CD4-positive, alpha-beta T cell (primary cell): ENCODE results near the gene PRKCA. TPM values are rescaled to one million over a fixed set of nuclear protein-coding genes. Genes with fewer than 3 reads are reported as not detected.

ENCODE experiments used
- ATAC-seq: fragments of 200-7000 bp; cut with Tn5 transposase; one replicate; pipeline ENCODE4 v1.10.0; 2022; ENCODE audit warnings: mild to moderate bottlenecking; ENCODE audit not compliant: poor library complexity
- CTCF ChIA-PET: fragments of 350-600 bp; sonication (Branson Sonifier 250); formaldehyde crosslinking; loops from one replicate; lab custom pipeline; 2021; ENCODE audit warnings: antibody characterized with exemption, inconsistent platforms; lab: Charles Lee
- POLR2A ChIA-PET: fragments of 350-600 bp; sonication (Branson Sonifier 250); formaldehyde crosslinking; loops from one replicate; lab custom pipeline; 2021; ENCODE audit warnings: antibody characterized with exemption, inconsistent platforms; lab: Charles Lee
- DNase-seq, 14 experiments: peaks; one replicate each; pipeline ENCODE4 v3.0.0-alpha.2; 2013 to 2020; ENCODE audit warnings: mixed read lengths in 2 of 14
- H3K27ac ChIP-seq, 2 donors: one replicate each; pipeline versions ENCODE4 v1.5.1 to v1.7.0; 2013; ENCODE audit warnings: low read length in 2 of 2, low read depth in 1 of 2, mild to moderate bottlenecking in 1 of 2
- H3K27me3 ChIP-seq, 2 experiments: 1 replicate in 1 of 2; 2 replicates in 1 of 2; pipeline versions ENCODE4 v1.6.1 to v1.7.0; 2013; ENCODE audit warnings: low read length in 2 of 2, control low read depth in 1 of 2, mild to moderate bottlenecking in 1 of 2, moderate library complexity in 1 of 2; ENCODE audit not compliant: insufficient read depth in 2 of 2, control insufficient read depth in 1 of 2
- H3K36me3 ChIP-seq: one replicate; pipeline ENCODE4 v1.6.1; 2013; ENCODE audit warnings: low read length, control low read depth; ENCODE audit not compliant: insufficient read depth
- H3K4me1 ChIP-seq: one replicate; pipeline ENCODE4 v1.6.1; 2013; ENCODE audit warnings: low read length, control low read depth; ENCODE audit not compliant: insufficient read depth
- H3K4me3 ChIP-seq: one replicate; pipeline ENCODE4 v1.5.1; 2013; ENCODE audit warnings: mild to moderate bottlenecking, low read length, moderate library complexity
- H3K9me3 ChIP-seq, 2 experiments: 1 replicate in 1 of 2; 2 replicates in 1 of 2; pipeline versions ENCODE4 v1.6.1 to v1.7.0; 2013; ENCODE audit warnings: low read length in 2 of 2, mild to moderate bottlenecking in 2 of 2, control low read depth in 1 of 2, moderate library complexity in 1 of 2; ENCODE audit not compliant: control insufficient read depth in 1 of 2, insufficient read depth in 1 of 2
- H3K27ac Mint-ChIP-seq: one replicate; pipeline ENCODE4 v1.8.0; 2020; ENCODE audit warnings: mixed read lengths
- H3K27me3 Mint-ChIP-seq: one replicate; pipeline ENCODE4 v1.8.0; 2021; ENCODE audit warnings: mixed read lengths
- H3K36me3 Mint-ChIP-seq: one replicate; pipeline ENCODE4 v1.8.0; 2021; ENCODE audit warnings: low read depth, mixed read lengths
- H3K4me1 Mint-ChIP-seq: one replicate; pipeline ENCODE4 v1.8.0; 2021; ENCODE audit warnings: low read depth, mixed read lengths
- H3K4me3 Mint-ChIP-seq: one replicate; pipeline ENCODE4 v1.8.0; 2020; ENCODE audit warnings: mild to moderate bottlenecking, mixed read lengths
- H3K9me3 Mint-ChIP-seq: one replicate; pipeline ENCODE4 v1.8.0; 2020; ENCODE audit warnings: mixed read lengths
- CTCF ChIP-seq: fragments of 200-600 bp; IDR thresholded peaks from one replicate; pipeline ENCODE4 v1.8.0; 2022; ENCODE audit warnings: antibody characterized with exemption, mild to moderate bottlenecking
- intact Hi-C, 2 experiments: fragments of 100-400 bp; cut with DNase I in 1 of 2; cut with micrococcal nuclease in 1 of 2; formaldehyde crosslinking; loops; one replicate each; pipeline versions ENCODE4 v1.15.1 to v1.9.0; 2023 to 2025; cut with DNase I, micrococcal nuclease
- total RNA-seq, 174 experiments: library from RNA in 2 of 174; stranded (reverse) in 2 of 174; gene quantifications; one replicate each; pipeline ENCODE4 v1.2.3 and lab custom pipeline; 2021 to 2026

PRKCA gene
- total RNA-seq, 2 experiments from 2014 or later, result 84.8 to 88.6 TPM

- H3K36me3 Mint-ChIP-seq, result peaks cover 19% of the 10 kb centered on the region
- H3K4me1 Mint-ChIP-seq, result peaks cover 20% of the 10 kb centered on the region
- no peaks in the 10 kb centered on the region for H3K9me3 Mint-ChIP-seq
- no peaks in the 10 kb centered on the region for H3K27me3 Mint-ChIP-seq
- Histone ChIP-seq H3K4me3 (no peak overlapping the region), H3K9me3 (peaks cover 0 to 6% of the 10 kb centered on the region in 2 experiments), H3K27ac (no peak overlapping the region), H3K36me3 (peaks cover 12% of the 10 kb centered on the region), H3K27me3 (no peaks in the 10 kb centered on the region), H3K4me1 (peaks cover 10% of the 10 kb centered on the region)
- no peak for ATAC-seq
- H3K27ac Mint-ChIP-seq, result no peak overlapping the region
- TF ChIP-seq CTCF, result no peak
- H3K4me3 Mint-ChIP-seq, result no peak overlapping the region
- intact Hi-C loops, result no loop called here
- ChIA-PET POLR2A (interaction anchor here (0.5 kb wide), 1 partner anchor 109 kb away, joined by 3 read pairs; no protein-coding TSS in a partner anchor), CTCF (no interaction called here)
- DNase-seq, result no peak
Observed at GRCh38 chr17:66574123-66574522, 271.7 kb downstream of the PRKCA start.

DNA sequence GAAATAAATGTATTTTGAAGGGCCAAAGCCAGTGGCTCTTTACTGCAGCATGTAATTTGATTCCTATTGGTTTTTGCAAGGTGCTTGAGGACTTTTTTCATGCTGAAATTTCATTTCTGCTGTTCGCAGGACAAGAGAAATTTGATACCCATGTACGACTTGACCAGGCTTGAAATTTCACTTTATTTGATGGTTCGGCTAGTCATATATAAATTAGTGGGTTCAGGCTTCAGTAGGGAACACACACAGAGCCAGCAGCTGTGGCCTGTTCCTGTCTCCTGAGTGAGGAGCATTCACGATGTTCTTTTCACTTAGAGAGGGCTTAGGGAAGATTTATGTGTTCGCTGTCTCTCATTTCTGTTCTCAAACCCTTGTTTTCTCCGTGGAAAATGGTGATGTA lies 274.1 kb downstream of the PRKCA start:
- Mint-ChIP-seq H3K27me3 (no peaks in the 10 kb centered on the region), H3K36me3 (peaks cover 22% of the 10 kb centered on the region), H3K27ac (peak overlapping the region; percentile 3), H3K4me1 (peaks cover 38% of the 10 kb centered on the region), H3K4me3 (no peak overlapping the region), H3K9me3 (no peaks in the 10 kb centered on the region)
- DNase-seq, result no peak
- ChIA-PET CTCF (no interaction called here), POLR2A (no interaction called here)
- Histone ChIP-seq H3K4me1 (peaks cover 13% of the 10 kb centered on the region), H3K27me3 (no peaks in the 10 kb centered on the region), H3K36me3 (peaks cover 9% of the 10 kb centered on the region), H3K9me3 (peaks cover 0 to 10% of the 10 kb centered on the region in 2 experiments), H3K27ac (no peak overlapping the region), H3K4me3 (no peak overlapping the region)
- no peak for ATAC-seq
- intact Hi-C loops, result no loop called here
- TF ChIP-seq CTCF, result no peak

- no peak for TF ChIP-seq CTCF
- Histone ChIP-seq H3K36me3 (peaks cover 9% of the 10 kb centered on the region), H3K4me1 (peaks cover 13% of the 10 kb centered on the region), H3K27ac (no peak overlapping the region), H3K27me3 (no peaks in the 10 kb centered on the region), H3K4me3 (no peak overlapping the region), H3K9me3 (peaks cover 0 to 10% of the 10 kb centered on the region in 2 experiments)
- Mint-ChIP-seq H3K4me3 (no peak overlapping the region), H3K36me3 (peaks cover 28% of the 10 kb centered on the region), H3K4me1 (peaks cover 33% of the 10 kb centered on the region), H3K27ac (no peak overlapping the region), H3K27me3 (no peaks in the 10 kb centered on the region), H3K9me3 (no peaks in the 10 kb centered on the region)
- intact Hi-C loops, result no loop called here
- DNase-seq (no peak), ATAC-seq (no peak)
- CTCF ChIA-PET, result no interaction called here
- POLR2A ChIA-PET, result no interaction called here
Observed at GRCh38 chr17:66577041-66577440, 274.6 kb downstream of the PRKCA start.
